Measurements from ENCODE around the gene MYO1C. TPM values are rescaled to one million over a fixed set of nuclear protein-coding genes. Genes with fewer than 3 reads are reported as not detected.

The MYO1C gene
- polyA plus RNA-seq, 1 experiment = 321 TPM

DNA sequence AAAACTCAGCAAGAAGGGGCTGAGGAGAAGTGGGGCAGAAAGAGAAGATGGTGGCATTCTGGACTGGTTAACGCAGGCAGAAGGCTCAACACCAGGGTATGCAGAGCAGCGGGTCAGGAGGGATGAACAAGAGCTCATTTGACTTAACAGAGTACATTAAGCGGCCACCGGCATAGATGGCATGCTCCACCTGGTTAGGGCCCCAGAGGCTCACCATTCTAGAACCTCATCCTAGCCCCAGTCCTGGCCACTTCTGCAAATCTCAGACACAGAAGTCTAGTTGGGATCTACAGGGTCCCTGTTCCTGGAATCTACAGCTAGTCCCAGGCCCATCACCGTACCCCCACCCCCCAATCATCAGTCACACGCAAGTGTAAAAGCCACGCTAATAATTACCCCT, 1.7 kb upstream of the MYO1C start:
- POLR2A ChIA-PET = no interaction called here
- CTCF ChIA-PET = no interaction called here
- H3K27me3 ChIP-seq (ENCODE audit: control insufficient read depth, insufficient read depth, low read length) = no peaks in the 10 kb centered on the region
- H3K36me3 ChIP-seq (ENCODE audit: control insufficient read depth, insufficient read depth, low read length) = peaks cover 6% of the 10 kb centered on the region; the same call in 1 of the 2 replicates
- TF ChIP-seq, protein P1, sequence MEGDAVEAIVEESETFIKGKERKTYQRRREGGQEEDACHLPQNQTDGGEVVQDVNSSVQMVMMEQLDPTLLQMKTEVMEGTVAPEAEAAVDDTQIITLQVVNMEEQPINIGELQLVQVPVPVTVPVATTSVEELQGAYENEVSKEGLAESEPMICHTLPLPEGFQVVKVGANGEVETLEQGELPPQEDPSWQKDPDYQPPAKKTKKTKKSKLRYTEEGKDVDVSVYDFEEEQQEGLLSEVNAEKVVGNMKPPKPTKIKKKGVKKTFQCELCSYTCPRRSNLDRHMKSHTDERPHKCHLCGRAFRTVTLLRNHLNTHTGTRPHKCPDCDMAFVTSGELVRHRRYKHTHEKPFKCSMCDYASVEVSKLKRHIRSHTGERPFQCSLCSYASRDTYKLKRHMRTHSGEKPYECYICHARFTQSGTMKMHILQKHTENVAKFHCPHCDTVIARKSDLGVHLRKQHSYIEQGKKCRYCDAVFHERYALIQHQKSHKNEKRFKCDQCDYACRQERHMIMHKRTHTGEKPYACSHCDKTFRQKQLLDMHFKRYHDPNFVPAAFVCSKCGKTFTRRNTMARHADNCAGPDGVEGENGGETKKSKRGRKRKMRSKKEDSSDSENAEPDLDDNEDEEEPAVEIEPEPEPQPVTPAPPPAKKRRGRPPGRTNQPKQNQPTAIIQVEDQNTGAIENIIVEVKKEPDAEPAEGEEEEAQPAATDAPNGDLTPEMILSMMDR (IDR thresholded peaks at IDR 0.05; ENCODE audit: insufficient read depth, low read depth, low read length) = no peak
- DNase-seq (ENCODE audit: low read depth) = no peak
- H3K4me3 ChIP-seq (ENCODE audit: low read depth, low read length) = no peak overlapping the region

DNA sequence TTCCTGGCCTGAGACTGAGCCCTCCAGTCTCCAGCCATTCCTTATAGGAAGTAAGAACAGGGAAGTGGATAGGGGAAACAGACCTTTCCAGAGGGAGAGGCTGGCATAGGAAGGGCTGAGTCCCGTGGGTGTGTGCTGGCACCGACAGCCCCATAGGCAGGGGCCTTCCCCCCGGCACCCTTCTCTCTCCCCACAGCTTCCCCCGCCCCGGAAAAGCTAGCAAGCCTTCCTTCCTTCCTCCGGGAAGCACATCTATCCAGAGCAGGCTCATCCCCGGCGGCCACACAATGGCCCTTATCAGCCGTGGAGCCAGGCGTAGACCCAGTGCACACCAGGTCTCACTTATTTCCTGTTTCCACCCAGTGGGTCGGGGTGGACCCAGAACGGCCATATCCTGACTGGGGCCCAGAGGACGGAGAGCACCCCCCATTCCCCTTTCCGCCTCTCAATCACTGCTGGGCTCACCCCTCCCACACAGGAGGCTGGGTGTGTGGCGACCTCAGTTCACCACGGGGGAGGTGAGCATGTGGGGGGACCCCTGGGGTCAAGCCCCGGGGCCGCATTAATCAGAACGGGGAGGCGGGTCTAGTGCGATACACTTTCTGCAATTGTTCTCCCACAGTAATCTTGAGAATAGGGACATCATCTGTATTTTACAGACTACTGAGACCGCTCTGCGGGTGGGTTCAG, 950 bp upstream of the MYO1C start:
- Histone ChIP-seq H3K36me3 (ENCODE audit: control insufficient read depth, insufficient read depth, low read length) (peaks cover 4% of the 10 kb centered on the region), H3K4me3 (ENCODE audit: low read depth, low read length) (no peak overlapping the region), H3K27me3 (ENCODE audit: control insufficient read depth, insufficient read depth, low read length) (no peaks in the 10 kb centered on the region)
- ChIA-PET CTCF (interaction anchor here (1.0 to 2.1 kb wide), 3 partner anchors 9 to 22 kb away, joined by 3 to 12 read pairs (median 4); partner anchors contain the start of gene INPP5K), POLR2A (no interaction called here)
- TF ChIP-seq, protein P1 (IDR thresholded peaks at IDR 0.05; ENCODE audit: insufficient read depth, low read depth, low read length) = no peak
- DNase-seq (ENCODE audit: low read depth) = no peak

DNA sequence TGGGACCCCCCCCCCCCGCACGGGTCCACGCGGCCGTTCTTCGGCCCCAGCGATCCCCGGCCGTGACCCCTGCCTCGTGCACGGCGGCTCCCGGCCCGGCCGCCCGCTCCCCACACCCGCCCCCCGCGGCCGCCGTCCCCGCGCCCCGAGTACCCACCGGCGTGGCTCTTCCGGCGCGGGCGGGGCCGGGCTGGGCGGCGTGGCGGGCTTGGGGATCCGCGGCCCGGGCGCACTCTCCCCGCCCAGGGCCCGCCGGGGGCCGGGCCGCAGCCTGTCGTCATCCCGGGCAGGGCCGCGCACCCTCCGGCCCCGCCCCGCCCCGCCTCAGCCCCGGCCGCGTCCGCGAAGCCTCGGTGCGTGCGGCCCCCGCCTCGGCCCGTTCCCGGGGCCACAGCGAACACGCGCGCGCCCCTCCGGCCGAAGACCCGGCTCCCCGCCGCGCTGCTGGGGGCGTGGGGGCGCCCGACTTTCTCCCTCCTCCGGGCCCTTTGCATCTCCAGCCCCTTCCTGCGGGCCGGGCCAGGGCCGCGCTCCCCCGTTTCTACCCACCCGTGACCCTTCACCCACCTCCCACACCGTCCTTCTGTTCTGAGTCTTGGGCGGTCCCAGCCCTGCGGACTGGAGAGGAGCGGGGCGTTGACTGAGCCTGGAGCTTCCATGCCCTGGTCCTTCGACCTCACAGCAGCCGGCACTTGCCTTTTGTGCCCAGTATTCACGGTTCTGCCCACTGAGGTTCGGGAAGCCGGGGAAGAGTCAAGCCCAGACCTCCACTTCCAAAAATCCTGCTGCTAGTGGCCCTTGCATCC, 840 bp downstream of the MYO1C start:
- DNase-seq (ENCODE audit: low read depth) = no peak
- TF ChIP-seq, protein P1 (IDR thresholded peaks at IDR 0.05; ENCODE audit: insufficient read depth, low read depth, low read length) = no peak
- H3K4me3 ChIP-seq (ENCODE audit: low read depth, low read length) = peak overlapping the region; percentile 78
- H3K36me3 ChIP-seq (ENCODE audit: control insufficient read depth, insufficient read depth, low read length) = peaks cover 4% of the 10 kb centered on the region
- H3K27me3 ChIP-seq (ENCODE audit: control insufficient read depth, insufficient read depth, low read length) = no peaks in the 10 kb centered on the region
- ChIA-PET CTCF (interaction anchor here (0.8 to 2.1 kb wide), 4 partner anchors 8 to 230 kb away, joined by 3 to 12 read pairs (median 4); partner anchors contain the start of gene INPP5K), POLR2A (no interaction called here)

DNA sequence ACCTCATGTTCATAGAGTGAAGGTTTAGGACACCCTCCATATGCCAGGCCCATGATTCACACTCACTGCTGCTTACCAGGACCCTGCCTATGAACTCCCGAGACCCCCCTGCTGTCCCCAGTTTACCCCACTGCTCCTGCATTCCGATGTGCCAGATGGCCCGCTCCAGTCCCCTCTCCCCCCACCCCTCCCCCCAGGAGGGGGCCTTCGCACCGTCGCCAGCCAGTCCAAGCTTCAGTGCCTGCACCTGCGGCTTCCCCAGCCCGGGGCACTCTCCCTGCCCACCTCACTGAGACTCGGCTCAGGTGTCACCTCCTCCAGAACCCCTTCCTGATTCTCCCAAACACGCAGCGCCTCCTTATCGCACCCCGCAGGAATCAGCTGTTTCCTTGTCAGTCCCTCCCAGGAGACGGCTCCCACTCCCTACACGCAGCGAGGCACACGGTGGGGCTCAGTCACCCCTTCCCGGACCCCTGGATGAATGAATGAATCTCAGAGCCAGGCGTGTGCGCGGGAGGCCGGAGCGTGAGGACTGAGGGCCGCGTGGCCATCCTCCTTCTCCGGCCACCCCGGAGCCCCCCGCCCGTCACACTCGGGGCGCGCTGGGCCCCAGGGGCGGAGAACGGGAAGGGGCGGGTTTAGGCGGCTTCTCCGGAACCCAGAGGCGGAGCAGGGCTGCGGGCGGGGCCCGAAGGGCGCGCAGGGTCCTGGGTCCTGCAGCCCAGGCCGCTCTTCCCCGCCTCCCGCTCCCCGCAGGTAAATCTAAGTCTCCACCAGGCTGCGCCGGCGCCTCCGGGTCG, 1.6 kb downstream of the MYO1C start:
- CTCF ChIA-PET = interaction anchor here (1.8 kb wide), 1 partner anchor 25 kb away, joined by 10 read pairs; the partner anchor contains the start of gene INPP5K
- POLR2A ChIA-PET = no interaction called here
- TF ChIP-seq, protein P1 (IDR thresholded peaks at IDR 0.05; ENCODE audit: insufficient read depth, low read depth, low read length) = no peak
- Histone ChIP-seq H3K27me3 (ENCODE audit: control insufficient read depth, insufficient read depth, low read length) (no peaks in the 10 kb centered on the region), H3K36me3 (ENCODE audit: control insufficient read depth, insufficient read depth, low read length) (no peaks in the 10 kb centered on the region; the same call in none of the 2 replicates), H3K4me3 (ENCODE audit: low read depth, low read length) (peak overlapping the region; percentile 78)
- DNase-seq (ENCODE audit: low read depth) = no peak

All from BJ (cell line).